Activated CD8-positive, alpha-beta memory T cell treated with anti-CD3 and anti-CD28 coated beads for 36 hours (primary cell): ENCODE measurements around the gene DTD1. TPM values are rescaled to one million over a fixed set of nuclear protein-coding genes. Genes with fewer than 3 reads are reported as not detected.

Experiments used
- CTCF ChIA-PET: fragments of 350-600 bp; sonication (Branson Sonifier 250); formaldehyde crosslinking; loops from one replicate; lab custom pipeline; 2021; ENCODE audit warnings: antibody characterized with exemption; lab: Charles Lee
- POLR2A ChIA-PET: fragments of 350-600 bp; sonication (Branson Sonifier 250); formaldehyde crosslinking; loops from one replicate; lab custom pipeline; 2021; ENCODE audit warnings: antibody characterized with exemption; lab: Charles Lee
- total RNA-seq, 2 experiments: library from RNA; stranded (reverse); gene quantifications; one replicate each; pipeline ENCODE4 v1.2.3, GENCODE V29; 2021

Gene DTD1
- total RNA-seq, 2 experiments from 2014 or later: 59.2 to 62.6 TPM

GRCh38 chr20:18689557-18689956 lies 101.7 kb downstream of the DTD1 start:
- POLR2A ChIA-PET: no interaction called here

GRCh38 chr20:18692447-18692846 lies 104.6 kb downstream of the DTD1 start:
- ChIA-PET CTCF (no interaction called here), POLR2A (no interaction called here)

More at GRCh38 chr20:18689557-18689956, 101.7 kb downstream of the DTD1 start:
- CTCF ChIA-PET: no interaction called here

GRCh38 chr20:18694071-18694470 lies 106.2 kb downstream of the DTD1 start:
- POLR2A ChIA-PET: no interaction called here
- CTCF ChIA-PET: no interaction called here

GRCh38 chr20:18695175-18695574 lies 107.3 kb downstream of the DTD1 start:
- ChIA-PET POLR2A (no interaction called here), CTCF (no interaction called here)

- ChIA-PET POLR2A (no interaction called here), CTCF (interaction anchor here (0.7 kb wide), 1 partner anchor 95 kb away, joined by 3 read pairs; no protein-coding TSS in a partner anchor)
Observed at GRCh38 chr20:18698735-18699380, 111.0 kb downstream of the DTD1 start.

- POLR2A ChIA-PET: no interaction called here
- CTCF ChIA-PET: no interaction called here
Observed at GRCh38 chr20:18701969-18702368, 114.1 kb downstream of the DTD1 start.

- POLR2A ChIA-PET: no interaction called here
- CTCF ChIA-PET: no interaction called here
Observed at GRCh38 chr20:18702736-18703135, 114.9 kb downstream of the DTD1 start.

GRCh38 chr20:18705490-18705889 lies 117.6 kb downstream of the DTD1 start:
- CTCF ChIA-PET: interaction anchor here (0.6 kb wide), 1 partner anchor 1121 kb away, joined by 5 read pairs; no protein-coding TSS in a partner anchor
- POLR2A ChIA-PET: no interaction called here

GRCh38 chr20:18705910-18706309 lies 118.1 kb downstream of the DTD1 start:
- POLR2A ChIA-PET: no interaction called here
- CTCF ChIA-PET: interaction anchor here (0.6 kb wide), 1 partner anchor 1121 kb away, joined by 5 read pairs; no protein-coding TSS in a partner anchor

- ChIA-PET CTCF (no interaction called here), POLR2A (no interaction called here)
Observed at GRCh38 chr20:18712131-18712530, 124.3 kb downstream of the DTD1 start.

- ChIA-PET POLR2A (no interaction called here), CTCF (no interaction called here)
Observed at GRCh38 chr20:18712882-18713281, 125.0 kb downstream of the DTD1 start.

GRCh38 chr20:18715564-18715963 lies 127.7 kb downstream of the DTD1 start:
- POLR2A ChIA-PET: no interaction called here

GRCh38 chr20:18717062-18717461 lies 129.2 kb downstream of the DTD1 start:
- ChIA-PET POLR2A (no interaction called here), CTCF (no interaction called here)

More at GRCh38 chr20:18715564-18715963, 127.7 kb downstream of the DTD1 start:
- CTCF ChIA-PET: no interaction called here

GRCh38 chr20:18718129-18718528 lies 130.3 kb downstream of the DTD1 start:
- ChIA-PET CTCF (no interaction called here), POLR2A (no interaction called here)

- ChIA-PET CTCF (no interaction called here), POLR2A (no interaction called here)
Observed at GRCh38 chr20:18719426-18719825, 131.6 kb downstream of the DTD1 start.

GRCh38 chr20:18721551-18722115 lies 133.8 kb downstream of the DTD1 start:
- ChIA-PET CTCF (no interaction called here), POLR2A (no interaction called here)

GRCh38 chr20:18722371-18722770 lies 134.5 kb downstream of the DTD1 start:
- ChIA-PET POLR2A (no interaction called here), CTCF (no interaction called here)

GRCh38 chr20:18724077-18724476 lies 136.2 kb downstream of the DTD1 start:
- CTCF ChIA-PET: no interaction called here
- POLR2A ChIA-PET: no interaction called here

GRCh38 chr20:18724788-18725464 lies 137.1 kb downstream of the DTD1 start:
- ChIA-PET POLR2A (no interaction called here), CTCF (no interaction called here)

- ChIA-PET CTCF (no interaction called here), POLR2A (no interaction called here)
Observed at GRCh38 chr20:18727032-18727508, 139.2 kb downstream of the DTD1 start.
